SK-N-SH (cell line): ENCODE results near the gene IMPA2. TPM values are rescaled to one million over a fixed set of nuclear protein-coding genes. Genes with fewer than 3 reads are reported as not detected.

Experiments used
- CTCF ChIA-PET: fragments of 300-600, 350-600 bp; formaldehyde crosslinking; extraction: SDS; loops from one replicate; lab custom pipeline; 2021; lab: Yijun Ruan, JAX
- POLR2A ChIA-PET: fragments of 350-600 bp; sonication (Branson Sonifier 250); formaldehyde crosslinking; extraction: SDS; loops from one replicate; lab custom pipeline; 2020; ENCODE audit warnings: antibody characterized with exemption, inconsistent platforms; lab: Yijun Ruan, JAX
- DNase-seq: peaks from one replicate; pipeline ENCODE4 v3.0.0; 2012
- H2AFZ ChIP-seq: fragments of 200-600 bp; sonication (generic); 2 replicates; pipeline ENCODE4 v1.8.1; 2016; ENCODE audit warnings: antibody characterized with exemption, mild to moderate bottlenecking, low read depth
- H3F3A ChIP-seq: fragments of 200-600 bp; sonication (generic); replicated peaks from 2 replicates; pipeline ENCODE3; 2016; ENCODE audit warnings: antibody characterized with exemption, mild to moderate bottlenecking; ENCODE audit not compliant: insufficient read depth
- H3K27ac ChIP-seq, 2 experiments: fragments of 200-500 bp in 1 of 2; fragments of 200-600 bp in 1 of 2; sonication (Bioruptor generic) in 1 of 2; sonication (generic), shearing (Covaris generic) in 1 of 2; 2 replicates each; pipeline versions ENCODE4 v1.5.1 to v1.6.1; 2014 to 2016; ENCODE audit warnings: low read depth in 2 of 2, inconsistent platforms in 1 of 2, low read length in 1 of 2, mild to moderate bottlenecking in 1 of 2, mixed read lengths in 1 of 2
- H3K27me3 ChIP-seq: fragments of 200-600 bp; sonication (generic), shearing (Covaris generic); 2 replicates; pipeline ENCODE4 v1.6.1; 2016; ENCODE audit warnings: mixed run types; ENCODE audit not compliant: insufficient read depth
- H3K36me3 ChIP-seq, 2 experiments: fragments of 200-500 bp in 1 of 2; fragments of 200-600 bp in 1 of 2; sonication (Bioruptor generic) in 1 of 2; sonication (generic) in 1 of 2; replicated peaks in 1 of 2; 2 replicates each; pipeline versions ENCODE3 to v1.5.1; 2014 to 2016; ENCODE audit warnings: low read length in 1 of 2, mild to moderate bottlenecking in 1 of 2; ENCODE audit not compliant: insufficient read depth in 2 of 2, control insufficient read depth in 1 of 2
- H3K4me1 ChIP-seq, 2 experiments: fragments of 200-500 bp in 1 of 2; fragments of 200-600 bp in 1 of 2; sonication (Bioruptor generic) in 1 of 2; sonication (generic), shearing (Covaris generic) in 1 of 2; 2 replicates each; pipeline versions ENCODE4 v1.5.1 to v1.6.1; 2014 to 2016; ENCODE audit warnings: low read depth in 1 of 2, low read length in 1 of 2, mixed run types in 1 of 2; ENCODE audit not compliant: insufficient read depth in 2 of 2, control insufficient read depth in 1 of 2
- H3K4me2 ChIP-seq: fragments of 200-600 bp; sonication (generic), shearing (Covaris generic); 2 replicates; pipeline ENCODE4 v1.6.1; 2017; ENCODE audit warnings: mixed run types
- H3K4me3 ChIP-seq, 2 experiments: fragments of 200-500 bp in 1 of 2; fragments of 200-600 bp in 1 of 2; sonication (Bioruptor generic) in 1 of 2; sonication (generic), shearing (Covaris generic) in 1 of 2; 2 replicates each; pipeline versions ENCODE4 v1.5.1 to v1.8.1; 2014 to 2016; ENCODE audit warnings: low read depth in 2 of 2, inconsistent platforms in 1 of 2, low read length in 1 of 2, mild to moderate bottlenecking in 1 of 2, mixed read lengths in 1 of 2, moderate library complexity in 1 of 2
- H3K79me2 ChIP-seq: fragments of 200-600 bp; sonication (generic); 2 replicates; pipeline ENCODE4 v1.8.1; 2017; ENCODE audit warnings: mild to moderate bottlenecking; ENCODE audit not compliant: insufficient read depth
- H3K9ac ChIP-seq: fragments of 200-600 bp; sonication (generic); 2 replicates; pipeline ENCODE4 v1.6.1; 2017; ENCODE audit warnings: mixed run types
- H3K9me2 ChIP-seq: fragments of 200-600 bp; sonication (generic); 2 replicates; pipeline ENCODE4 v1.6.1; 2017; ENCODE audit warnings: mixed run types
- H3K9me3 ChIP-seq: fragments of 200-600 bp; sonication (generic); 2 replicates; pipeline ENCODE4 v1.6.1; 2017; ENCODE audit warnings: mixed run types, mild to moderate bottlenecking, moderate library complexity
- H4K20me1 ChIP-seq: fragments of 200-600 bp; sonication (generic); 2 replicates; pipeline ENCODE4 v1.6.1; 2017; ENCODE audit warnings: mild to moderate bottlenecking, mixed run types; ENCODE audit not compliant: insufficient read depth
- ELF1 ChIP-seq: IDR thresholded peaks from 2 replicates; pipeline ENCODE4 v1.4.0; 2012
- IRF3 ChIP-seq: fragments of 150-350 bp; IDR thresholded peaks from 2 replicates; pipeline ENCODE4 v1.6.1; 2016; ENCODE audit warnings: mild to moderate bottlenecking, low read depth, low read length
- NFIC ChIP-seq: IDR thresholded peaks from 2 replicates; pipeline ENCODE4 v1.4.0; 2012; ENCODE audit warnings: borderline replicate concordance
- REST ChIP-seq: IDR thresholded peaks from 2 replicates; pipeline ENCODE4 v1.6.1; 2012; ENCODE audit warnings: mild to moderate bottlenecking, low read depth, low read length, moderate library complexity
- SIN3A ChIP-seq: IDR thresholded peaks from 2 replicates; pipeline ENCODE4 v1.6.1; 2012; ENCODE audit warnings: low read depth, mild to moderate bottlenecking, low read length, moderate library complexity, borderline replicate concordance
- TAF1 ChIP-seq: IDR thresholded peaks from 2 replicates; pipeline ENCODE4 v1.6.1; 2012; ENCODE audit warnings: low read depth, mild to moderate bottlenecking, low read length, moderate library complexity, borderline replicate concordance
- USF1 ChIP-seq: IDR thresholded peaks from 2 replicates; pipeline ENCODE4 v1.4.0; 2012; ENCODE audit warnings: low read depth, borderline replicate concordance
- USF2 ChIP-seq: fragments of 150-350 bp; IDR thresholded peaks from 2 replicates; pipeline ENCODE4 v1.6.1; 2017; ENCODE audit warnings: antibody characterized with exemption, low read length, low read depth, borderline replicate concordance
- WGBS: methylation state at CpG from one replicate; pipeline ENCODE4 v1.1.6; 2017; ENCODE audit warnings: low lambda C conversion rate; 5-methylcytosine and 5-hydroxymethylcytosine counted together
- polyA plus RNA-seq, 3 experiments: library from polyadenylated mRNA; depleted of rRNA; stranded (reverse); fragments of >200 nt; gene quantifications; 2 replicates each; pipeline ENCODE4 v1.2.3, GENCODE V29; 2012

Gene IMPA2
- polyA plus RNA-seq, 1 of the 3 experiments (the other 2 are of a cell fraction): 0.18 TPM

- Histone ChIP-seq H3K4me2 (no peak overlapping the region), H3F3A (no peaks in the 10 kb centered on the region), H2AFZ (no peak overlapping the region), H3K4me1 (no peaks in the 10 kb centered on the region; a peak in 1 of 4 replicates), H3K9me2 (no peaks in the 10 kb centered on the region), H3K4me3 (no peak overlapping the region), H3K36me3 (no peaks in the 10 kb centered on the region), H3K9me3 (no peaks in the 10 kb centered on the region), H3K27me3 (peaks cover 91% of the 10 kb centered on the region), H3K79me2 (no peaks in the 10 kb centered on the region), H3K9ac (no peak overlapping the region), H4K20me1 (no peaks in the 10 kb centered on the region), H3K27ac (no peak overlapping the region)
- ChIA-PET POLR2A (no interaction called here), CTCF (interaction anchor here (1.0 to 2.4 kb wide), 2 partner anchors 96 to 300 kb away, joined by 4 to 13 read pairs; no protein-coding TSS in a partner anchor)
- DNase-seq: no peak
- 31% methylated on average over 7 of the region's 7 CpGs for WGBS
- TF ChIP-seq NFIC (no peak), USF1 (no peak), ELF1 (no peak), REST (no peak), USF2 (no peak), TAF1 (no peak)
These were observed 52.3 kb downstream of the IMPA2 start for GRCh38 chr18:12033643-12034025.

- no peaks in the 10 kb centered on the region for H3K9me2 ChIP-seq
- CTCF ChIA-PET: interaction anchor here (0.8 to 6.2 kb wide), 4 partner anchors 8 to 301 kb away, joined by 3 to 117 read pairs (median 8); no protein-coding TSS in a partner anchor
- no peak overlapping the region for H2AFZ ChIP-seq
- no peak overlapping the region for H3K27ac ChIP-seq
- H3K9me3 ChIP-seq: no peaks in the 10 kb centered on the region
- no peaks in the 10 kb centered on the region for H3K79me2 ChIP-seq
- POLR2A ChIA-PET: no interaction called here
- no peaks in the 10 kb centered on the region for H4K20me1 ChIP-seq
- no peak overlapping the region for H3K4me2 ChIP-seq
- WGBS: 17% methylated on average over 8 of the region's 8 CpGs
- H3K9ac ChIP-seq: no peak overlapping the region
- no peaks in the 10 kb centered on the region for H3F3A ChIP-seq
- no peaks in the 10 kb centered on the region for H3K36me3 ChIP-seq
- DNase-seq: no peak
- TF ChIP-seq SIN3A (no peak), IRF3 (no peak)
- H3K4me3 ChIP-seq: no peak overlapping the region
- peaks cover 0 to 2% of the 10 kb centered on the region in 2 experiments; a peak in 1 of 4 replicates for H3K4me1 ChIP-seq
- H3K27me3 ChIP-seq: peaks cover 88% of the 10 kb centered on the region
These were observed 53.2 kb downstream of the IMPA2 start for GRCh38 chr18:12034241-12035100.
